ENCODE results near the gene SCN8A.

The SCN8A gene

DNA sequence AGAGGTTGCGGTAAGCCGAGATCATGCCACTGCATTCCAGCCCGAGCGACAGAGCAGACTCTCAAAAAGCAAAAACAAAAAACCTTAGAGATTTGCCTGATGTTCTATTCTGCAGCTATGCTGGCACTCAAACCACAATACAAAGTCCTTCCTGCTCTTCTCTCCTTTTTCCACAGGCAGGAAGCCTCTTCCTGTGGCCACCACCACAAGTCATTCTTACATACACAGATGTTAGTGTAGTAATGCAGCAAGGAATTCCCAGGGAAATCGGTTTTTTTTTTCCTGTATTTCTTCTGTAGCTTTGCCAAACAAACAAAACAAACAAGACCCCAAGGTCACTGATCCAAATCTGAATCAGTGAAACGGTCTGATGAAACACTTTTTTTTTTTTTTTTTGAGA is 153.2 kb downstream of the SCN8A start:
- no peak overlapping the region for H3K27ac ChIP-seq (ENCODE audit: low read length)
- H3K27me3 ChIP-seq (ENCODE audit: control insufficient read depth, insufficient read depth, low read length): no peaks in the 10 kb centered on the region
- no peak for DNase-seq (ENCODE audit: low read depth, low spot score)
- H3K9me3 ChIP-seq (ENCODE audit: control insufficient read depth, insufficient read depth, low read length): no peaks in the 10 kb centered on the region
- no peaks in the 10 kb centered on the region for H3K4me1 ChIP-seq (ENCODE audit: control insufficient read depth, insufficient read depth, low read length)
- no peak overlapping the region for H3K4me3 ChIP-seq (ENCODE audit: low read length)
- H3K36me3 ChIP-seq (ENCODE audit: control insufficient read depth, insufficient read depth, low read length): no peaks in the 10 kb centered on the region
- WGBS (ENCODE audit: insufficient coverage, insufficient read length): no CpG with 5 or more reads among the region's 6 CpGs

GRCh38 chr12:51744957-51745356 is 153.9 kb downstream of the SCN8A start:
- DNase-seq (ENCODE audit: low read depth, low spot score): no peak
- Histone ChIP-seq H3K27ac (ENCODE audit: low read length) (no peak overlapping the region), H3K36me3 (ENCODE audit: control insufficient read depth, insufficient read depth, low read length) (no peaks in the 10 kb centered on the region), H3K4me1 (ENCODE audit: control insufficient read depth, insufficient read depth, low read length) (no peaks in the 10 kb centered on the region), H3K9me3 (ENCODE audit: control insufficient read depth, insufficient read depth, low read length) (no peaks in the 10 kb centered on the region), H3K4me3 (ENCODE audit: low read length) (no peak overlapping the region), H3K27me3 (ENCODE audit: control insufficient read depth, insufficient read depth, low read length) (no peaks in the 10 kb centered on the region)
- no CpG with 5 or more reads among the region's 1 CpG for WGBS (ENCODE audit: insufficient coverage, insufficient read length)

DNA sequence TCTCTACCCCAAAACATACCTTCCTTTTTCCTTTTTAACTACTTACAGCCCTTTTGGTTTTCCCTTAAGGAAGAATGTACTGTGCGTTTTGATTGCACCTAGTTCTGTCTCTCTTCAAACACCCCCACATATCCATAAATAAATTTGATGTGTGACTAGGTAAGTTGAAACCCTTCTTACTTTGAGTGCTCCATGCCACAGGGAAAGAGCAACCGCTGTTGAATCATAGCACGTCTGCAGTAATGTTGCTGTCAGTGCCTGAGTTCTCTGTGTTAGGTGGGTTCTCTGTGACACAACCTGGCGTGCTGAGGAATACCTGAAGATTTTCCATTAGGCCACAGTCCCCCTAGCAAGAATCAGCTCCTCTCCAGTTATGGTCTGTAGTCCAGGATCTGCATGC is 155.4 kb downstream of the SCN8A start:
- Histone ChIP-seq H3K27ac (ENCODE audit: low read length) (no peak overlapping the region), H3K9me3 (ENCODE audit: control insufficient read depth, insufficient read depth, low read length) (no peaks in the 10 kb centered on the region), H3K27me3 (ENCODE audit: control insufficient read depth, insufficient read depth, low read length) (no peaks in the 10 kb centered on the region), H3K36me3 (ENCODE audit: control insufficient read depth, insufficient read depth, low read length) (no peaks in the 10 kb centered on the region), H3K4me1 (ENCODE audit: control insufficient read depth, insufficient read depth, low read length) (no peaks in the 10 kb centered on the region), H3K4me3 (ENCODE audit: low read length) (no peak overlapping the region)
- no peak for DNase-seq (ENCODE audit: low read depth, low spot score)
- WGBS (ENCODE audit: insufficient coverage, insufficient read length): no CpG with 5 or more reads among the region's 4 CpGs

- Histone ChIP-seq H3K4me3 (ENCODE audit: low read length) (no peak overlapping the region), H3K9me3 (ENCODE audit: control insufficient read depth, insufficient read depth, low read length) (no peaks in the 10 kb centered on the region), H3K27me3 (ENCODE audit: control insufficient read depth, insufficient read depth, low read length) (no peaks in the 10 kb centered on the region), H3K4me1 (ENCODE audit: control insufficient read depth, insufficient read depth, low read length) (no peaks in the 10 kb centered on the region), H3K27ac (ENCODE audit: low read length) (no peak overlapping the region), H3K36me3 (ENCODE audit: control insufficient read depth, insufficient read depth, low read length) (no peaks in the 10 kb centered on the region)
- WGBS (ENCODE audit: insufficient coverage, insufficient read length): no CpG with 5 or more reads among the region's 3 CpGs
- DNase-seq (ENCODE audit: low read depth, low spot score): no peak
Measured at GRCh38 chr12:51748235-51748634, 157.2 kb downstream of the SCN8A start.

GRCh38 chr12:51749206-51749985 is 158.4 kb downstream of the SCN8A start:
- WGBS (ENCODE audit: insufficient coverage, insufficient read length): no CpG with 5 or more reads among the region's 10 CpGs
- H3K4me1 ChIP-seq (ENCODE audit: control insufficient read depth, insufficient read depth, low read length): no peaks in the 10 kb centered on the region

DNA sequence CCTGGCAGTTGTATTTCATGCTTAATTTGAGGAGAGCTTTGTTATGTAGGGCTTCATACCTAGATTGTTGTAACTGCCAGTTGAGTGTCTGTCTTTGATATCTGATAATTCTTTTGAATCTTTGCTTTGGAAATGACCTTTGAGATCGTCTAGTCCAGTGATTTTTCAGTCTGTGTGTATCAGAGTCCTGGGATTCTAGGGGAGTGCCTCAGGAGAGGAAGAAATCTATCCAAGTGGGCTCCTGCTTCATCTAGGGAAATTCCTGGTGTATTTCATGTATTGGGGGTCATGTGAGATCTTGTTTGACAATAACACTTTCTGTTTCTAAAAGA is 158.9 kb downstream of the SCN8A start:
- no CpG with 5 or more reads among the region's 1 CpG for WGBS (ENCODE audit: insufficient coverage, insufficient read length)
- H3K36me3 ChIP-seq (ENCODE audit: control insufficient read depth, insufficient read depth, low read length): no peaks in the 10 kb centered on the region

More at GRCh38 chr12:51749206-51749985, 158.4 kb downstream of the SCN8A start:
- Histone ChIP-seq H3K36me3 (ENCODE audit: control insufficient read depth, insufficient read depth, low read length) (no peaks in the 10 kb centered on the region), H3K27ac (ENCODE audit: low read length) (no peak overlapping the region), H3K9me3 (ENCODE audit: control insufficient read depth, insufficient read depth, low read length) (no peaks in the 10 kb centered on the region), H3K4me3 (ENCODE audit: low read length) (no peak overlapping the region), H3K27me3 (ENCODE audit: control insufficient read depth, insufficient read depth, low read length) (no peaks in the 10 kb centered on the region)
- no peak for DNase-seq (ENCODE audit: low read depth, low spot score)

DNA sequence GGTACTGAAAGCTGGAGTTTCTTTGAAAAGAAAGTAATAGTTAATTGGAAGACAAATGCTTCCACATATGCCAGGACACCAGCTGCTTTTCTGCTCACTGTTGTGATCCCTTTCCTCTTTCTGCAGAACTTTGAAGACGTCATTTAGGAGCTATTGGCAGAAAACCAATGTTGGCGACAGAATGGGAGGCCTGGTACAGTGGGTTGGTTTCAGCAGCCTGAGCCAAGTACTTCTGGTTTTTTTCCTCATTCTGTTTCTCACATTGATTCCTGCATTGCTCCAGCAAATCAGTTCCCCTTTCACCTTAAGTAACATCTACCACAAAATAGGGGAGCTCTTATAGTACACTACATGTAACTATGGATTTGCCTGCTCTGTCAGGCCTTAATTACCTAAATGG is 160.6 kb downstream of the SCN8A start:
- Histone ChIP-seq H3K27me3 (ENCODE audit: control insufficient read depth, insufficient read depth, low read length) (no peaks in the 10 kb centered on the region), H3K4me3 (ENCODE audit: low read length) (no peak overlapping the region), H3K27ac (ENCODE audit: low read length) (no peak overlapping the region), H3K36me3 (ENCODE audit: control insufficient read depth, insufficient read depth, low read length) (no peaks in the 10 kb centered on the region), H3K9me3 (ENCODE audit: control insufficient read depth, insufficient read depth, low read length) (no peaks in the 10 kb centered on the region), H3K4me1 (ENCODE audit: control insufficient read depth, insufficient read depth, low read length) (no peaks in the 10 kb centered on the region)
- DNase-seq (ENCODE audit: low read depth, low spot score): no peak
- WGBS (ENCODE audit: insufficient coverage, insufficient read length): no CpG with 5 or more reads among the region's 2 CpGs

More for the DNA sequence above, 158.9 kb downstream of the SCN8A start:
- Histone ChIP-seq H3K27ac (ENCODE audit: low read length) (no peak overlapping the region), H3K4me1 (ENCODE audit: control insufficient read depth, insufficient read depth, low read length) (no peaks in the 10 kb centered on the region), H3K4me3 (ENCODE audit: low read length) (no peak overlapping the region), H3K9me3 (ENCODE audit: control insufficient read depth, insufficient read depth, low read length) (no peaks in the 10 kb centered on the region), H3K27me3 (ENCODE audit: control insufficient read depth, insufficient read depth, low read length) (no peaks in the 10 kb centered on the region)
- no peak for DNase-seq (ENCODE audit: low read depth, low spot score)

- no peak overlapping the region for H3K4me3 ChIP-seq (ENCODE audit: low read length)
- no CpG with 5 or more reads among the region's 2 CpGs for WGBS (ENCODE audit: insufficient coverage, insufficient read length)
- no peak for DNase-seq (ENCODE audit: low read depth, low spot score)
- H3K27me3 ChIP-seq (ENCODE audit: control insufficient read depth, insufficient read depth, low read length): no peaks in the 10 kb centered on the region
- H3K4me1 ChIP-seq (ENCODE audit: control insufficient read depth, insufficient read depth, low read length): no peaks in the 10 kb centered on the region
- no peaks in the 10 kb centered on the region for H3K36me3 ChIP-seq (ENCODE audit: control insufficient read depth, insufficient read depth, low read length)
- no peak overlapping the region for H3K27ac ChIP-seq (ENCODE audit: low read length)
- no peaks in the 10 kb centered on the region for H3K9me3 ChIP-seq (ENCODE audit: control insufficient read depth, insufficient read depth, low read length)
Measured at GRCh38 chr12:51752234-51752889, 161.3 kb downstream of the SCN8A start.

- DNase-seq (ENCODE audit: low read depth, low spot score): no peak
- H3K27ac ChIP-seq (ENCODE audit: low read length): no peak overlapping the region
- H3K9me3 ChIP-seq (ENCODE audit: control insufficient read depth, insufficient read depth, low read length): no peaks in the 10 kb centered on the region
- H3K27me3 ChIP-seq (ENCODE audit: control insufficient read depth, insufficient read depth, low read length): no peaks in the 10 kb centered on the region
- H3K4me1 ChIP-seq (ENCODE audit: control insufficient read depth, insufficient read depth, low read length): no peaks in the 10 kb centered on the region
- no peaks in the 10 kb centered on the region for H3K36me3 ChIP-seq (ENCODE audit: control insufficient read depth, insufficient read depth, low read length)
- no peak overlapping the region for H3K4me3 ChIP-seq (ENCODE audit: low read length)
Measured at GRCh38 chr12:51753980-51754675, 163.1 kb downstream of the SCN8A start.

- H3K4me3 ChIP-seq (ENCODE audit: low read length): no peak overlapping the region
- no CpG with 5 or more reads among the region's 2 CpGs for WGBS (ENCODE audit: insufficient coverage, insufficient read length)
- no peak for DNase-seq (ENCODE audit: low read depth, low spot score)
- no peaks in the 10 kb centered on the region for H3K36me3 ChIP-seq (ENCODE audit: control insufficient read depth, insufficient read depth, low read length)
- no peaks in the 10 kb centered on the region for H3K9me3 ChIP-seq (ENCODE audit: control insufficient read depth, insufficient read depth, low read length)
- H3K27ac ChIP-seq (ENCODE audit: low read length): no peak overlapping the region
- no peaks in the 10 kb centered on the region for H3K27me3 ChIP-seq (ENCODE audit: control insufficient read depth, insufficient read depth, low read length)
- no peaks in the 10 kb centered on the region for H3K4me1 ChIP-seq (ENCODE audit: control insufficient read depth, insufficient read depth, low read length)
Measured at GRCh38 chr12:51755251-51755650, 164.2 kb downstream of the SCN8A start.

All from iPS DF 6.9 (cell line).